PC-9 (cell line): ENCODE results near the gene UTS2R. TPM values are rescaled to one million over a fixed set of nuclear protein-coding genes. Genes with fewer than 3 reads are reported as not detected.

Experiments
- BruUV-seq: library from RNA; stranded (reverse); fragments of 400-500 nt; replicated peaks from 2 replicates; lab custom pipeline; 2021; lab: Mats Ljungman, UMichigan
- CTCF ChIA-PET: fragments of 300-600 bp; sonication (Branson Sonifier 250); formaldehyde crosslinking; loops from one replicate; lab custom pipeline; 2022; ENCODE audit warnings: antibody characterized with exemption; lab: Charles Lee
- POLR2A ChIA-PET: fragments of 300-600 bp; sonication (Branson Sonifier 250); formaldehyde crosslinking; loops from one replicate; lab custom pipeline; 2022; ENCODE audit warnings: antibody characterized with exemption; ENCODE audit not compliant: unreplicated experiment; lab: Charles Lee
- DNase-seq, 2 experiments: peaks; one replicate each; pipeline versions ENCODE4 v3.0.0 to v3.0.0-alpha.2; 2015 to 2022; ENCODE audit warnings: mixed read lengths in 1 of 2
- H2AFZ ChIP-seq: fragments of 200-600 bp; sonication (generic); 2 replicates; pipeline ENCODE4 v1.8.1; 2017; ENCODE audit warnings: antibody characterized with exemption
- H3F3A ChIP-seq: fragments of 200-600 bp; sonication (generic); 2 replicates; pipeline ENCODE4 v1.8.1; 2017; ENCODE audit warnings: antibody characterized with exemption, mild to moderate bottlenecking, low read depth; ENCODE audit not compliant: insufficient read depth
- H3K27ac ChIP-seq: fragments of 200-600 bp; sonication (generic); 2 replicates; pipeline ENCODE4 v1.6.1; 2016; ENCODE audit warnings: mixed run types
- H3K27me3 ChIP-seq: fragments of 200-600 bp; sonication (generic); 2 replicates; pipeline ENCODE4 v1.6.1; 2016; ENCODE audit warnings: low read depth, mixed run types; ENCODE audit not compliant: insufficient read depth
- H3K36me3 ChIP-seq: fragments of 200-600 bp; sonication (generic); 2 replicates; pipeline ENCODE4 v1.6.1; 2016; ENCODE audit warnings: low read depth, mixed run types
- H3K4me1 ChIP-seq: fragments of 200-600 bp; sonication (generic); replicated peaks from 2 replicates; pipeline ENCODE4 v1.6.1; 2016; ENCODE audit warnings: mixed run types; ENCODE audit not compliant: insufficient read depth
- H3K4me2 ChIP-seq: fragments of 200-600 bp; sonication (generic); 2 replicates; pipeline ENCODE4 v1.6.1; 2017; ENCODE audit warnings: mixed run types
- H3K4me3 ChIP-seq: fragments of 200-600 bp; sonication (generic); 2 replicates; pipeline ENCODE4 v1.6.1; 2016; ENCODE audit warnings: mixed run types
- H3K79me2 ChIP-seq: fragments of 200-600 bp; sonication (generic); 2 replicates; pipeline ENCODE4 v1.6.1; 2017; ENCODE audit warnings: low read depth, mixed run types
- H3K9me2 ChIP-seq: fragments of 200-600 bp; sonication (generic); 2 replicates; pipeline ENCODE4 v1.8.1; 2017; ENCODE audit warnings: mild to moderate bottlenecking; ENCODE audit not compliant: insufficient read depth
- H3K9me3 ChIP-seq: fragments of 200-600 bp; sonication (generic); 2 replicates; pipeline ENCODE4 v1.8.1; 2016; ENCODE audit warnings: low read depth; ENCODE audit not compliant: insufficient read depth
- H4K20me1 ChIP-seq: fragments of 200-600 bp; sonication (generic); 2 replicates; pipeline ENCODE4 v1.8.1; 2017; ENCODE audit not compliant: insufficient read depth
- EZH2 ChIP-seq: fragments of 200-600 bp; sonication (generic); IDR thresholded peaks from 2 replicates; pipeline ENCODE4 v1.8.0; 2017; ENCODE audit warnings: antibody characterized with exemption, low read depth
- intact Hi-C: fragments of 100-400 bp; cut with micrococcal nuclease; formaldehyde crosslinking; loops from one replicate; pipeline ENCODE4 v1.10.0; 2022; ENCODE audit not compliant: unreplicated experiment
- total RNA-seq: library from RNA; stranded (reverse); gene quantifications from 2 replicates; pipeline ENCODE4 v1.2.3, GENCODE V29; 2021
- TF ChIP-seq, protein P1 (sequence below): fragments of 200-600 bp; sonication (generic); conservative IDR thresholded peaks from 2 replicates; pipeline ENCODE4 v1.6.1; 2017; ENCODE audit warnings: mixed run types, antibody characterized with exemption, mild to moderate bottlenecking, moderate library complexity

The UTS2R gene
- total RNA-seq, 1 experiment from 2014 or later = not detected

DNA sequence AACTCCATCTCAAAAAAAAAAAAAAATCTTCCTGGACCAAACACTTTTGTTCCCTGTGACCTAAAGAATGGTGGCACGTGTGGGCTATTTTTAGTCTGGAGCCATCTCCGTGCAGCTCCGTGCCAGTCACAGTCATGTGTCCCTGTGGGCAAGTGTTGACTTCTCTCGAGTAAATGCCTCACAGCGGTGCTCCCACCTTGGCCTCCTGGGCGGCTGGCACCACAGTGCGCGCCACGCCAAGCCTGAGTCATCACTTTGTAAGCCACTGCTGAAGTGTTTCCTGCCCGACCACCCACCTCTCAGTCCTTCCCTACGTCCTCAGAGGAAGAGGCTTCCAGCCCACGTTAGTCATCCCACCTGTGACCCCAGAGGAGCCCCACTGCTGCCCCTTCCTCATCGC lies 35.7 kb downstream of the UTS2R start:
- no peaks in the 10 kb centered on the region for H3K9me3 ChIP-seq
- no peaks in the 10 kb centered on the region for H3K36me3 ChIP-seq
- H3F3A ChIP-seq = no peaks in the 10 kb centered on the region
- no peak for DNase-seq
- H3K79me2 ChIP-seq = no peaks in the 10 kb centered on the region
- BruUV-seq = no TSS peak
- ChIA-PET CTCF (no interaction called here), POLR2A (no interaction called here)
- H3K4me2 ChIP-seq = no peak overlapping the region
- no peak overlapping the region for H3K27ac ChIP-seq
- no peaks in the 10 kb centered on the region for H3K4me1 ChIP-seq
- no peak overlapping the region for H3K4me3 ChIP-seq
- H4K20me1 ChIP-seq = no peaks in the 10 kb centered on the region
- TF ChIP-seq, protein P1, sequence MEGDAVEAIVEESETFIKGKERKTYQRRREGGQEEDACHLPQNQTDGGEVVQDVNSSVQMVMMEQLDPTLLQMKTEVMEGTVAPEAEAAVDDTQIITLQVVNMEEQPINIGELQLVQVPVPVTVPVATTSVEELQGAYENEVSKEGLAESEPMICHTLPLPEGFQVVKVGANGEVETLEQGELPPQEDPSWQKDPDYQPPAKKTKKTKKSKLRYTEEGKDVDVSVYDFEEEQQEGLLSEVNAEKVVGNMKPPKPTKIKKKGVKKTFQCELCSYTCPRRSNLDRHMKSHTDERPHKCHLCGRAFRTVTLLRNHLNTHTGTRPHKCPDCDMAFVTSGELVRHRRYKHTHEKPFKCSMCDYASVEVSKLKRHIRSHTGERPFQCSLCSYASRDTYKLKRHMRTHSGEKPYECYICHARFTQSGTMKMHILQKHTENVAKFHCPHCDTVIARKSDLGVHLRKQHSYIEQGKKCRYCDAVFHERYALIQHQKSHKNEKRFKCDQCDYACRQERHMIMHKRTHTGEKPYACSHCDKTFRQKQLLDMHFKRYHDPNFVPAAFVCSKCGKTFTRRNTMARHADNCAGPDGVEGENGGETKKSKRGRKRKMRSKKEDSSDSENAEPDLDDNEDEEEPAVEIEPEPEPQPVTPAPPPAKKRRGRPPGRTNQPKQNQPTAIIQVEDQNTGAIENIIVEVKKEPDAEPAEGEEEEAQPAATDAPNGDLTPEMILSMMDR = no peak
- TF ChIP-seq EZH2 = no peak
- H2AFZ ChIP-seq = no peak overlapping the region
- H3K9me2 ChIP-seq = no peaks in the 10 kb centered on the region
- intact Hi-C loops = no loop called here
- H3K27me3 ChIP-seq = no peaks in the 10 kb centered on the region

DNA sequence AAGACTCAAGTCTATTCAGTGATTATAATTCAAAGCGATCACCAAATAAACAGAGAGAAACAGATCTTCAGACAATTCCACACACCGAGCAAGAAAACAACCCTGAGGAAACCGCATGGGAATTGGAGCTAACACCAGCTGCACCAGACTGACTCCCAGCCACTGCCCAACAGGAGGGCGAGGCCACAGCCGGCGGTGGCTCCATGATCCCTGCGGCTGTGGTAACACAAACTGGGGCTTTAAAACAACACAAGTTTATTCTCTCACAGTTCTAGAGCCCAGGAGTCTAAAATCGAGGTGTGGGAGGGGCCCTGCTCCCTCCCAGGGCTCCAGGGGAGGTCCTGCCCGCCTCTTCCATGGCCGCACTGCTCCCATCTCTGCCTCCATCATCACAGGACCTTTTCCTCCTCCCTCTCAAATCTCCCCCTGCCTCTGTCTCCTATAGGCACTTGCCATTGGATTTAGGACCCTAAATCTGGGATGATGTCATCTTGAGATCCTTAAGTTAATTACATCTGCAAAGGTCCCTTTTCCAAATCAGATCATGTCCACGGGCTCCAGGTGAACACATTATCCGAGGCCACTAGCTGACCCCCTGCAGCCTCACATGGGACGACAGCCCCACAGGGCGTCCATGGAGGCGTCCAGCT lies 36.8 kb downstream of the UTS2R start:
- intact Hi-C loops = no loop called here
- POLR2A ChIA-PET = no interaction called here
- H3K4me2 ChIP-seq = no peak overlapping the region
- H3K79me2 ChIP-seq = no peaks in the 10 kb centered on the region
- BruUV-seq = no TSS peak
- no peaks in the 10 kb centered on the region for H3K27me3 ChIP-seq
- no peak overlapping the region for H3K4me3 ChIP-seq
- no peak for DNase-seq
- no peaks in the 10 kb centered on the region for H4K20me1 ChIP-seq
- H3F3A ChIP-seq = no peaks in the 10 kb centered on the region
- H3K9me2 ChIP-seq = no peaks in the 10 kb centered on the region
- H3K27ac ChIP-seq = no peak overlapping the region
- CTCF ChIA-PET = no interaction called here
- no peaks in the 10 kb centered on the region for H3K36me3 ChIP-seq
- H3K9me3 ChIP-seq = no peaks in the 10 kb centered on the region
- H3K4me1 ChIP-seq = no peaks in the 10 kb centered on the region
- TF ChIP-seq EZH2 = no peak
- TF ChIP-seq, protein P1 = no peak
- H2AFZ ChIP-seq = no peak overlapping the region

DNA sequence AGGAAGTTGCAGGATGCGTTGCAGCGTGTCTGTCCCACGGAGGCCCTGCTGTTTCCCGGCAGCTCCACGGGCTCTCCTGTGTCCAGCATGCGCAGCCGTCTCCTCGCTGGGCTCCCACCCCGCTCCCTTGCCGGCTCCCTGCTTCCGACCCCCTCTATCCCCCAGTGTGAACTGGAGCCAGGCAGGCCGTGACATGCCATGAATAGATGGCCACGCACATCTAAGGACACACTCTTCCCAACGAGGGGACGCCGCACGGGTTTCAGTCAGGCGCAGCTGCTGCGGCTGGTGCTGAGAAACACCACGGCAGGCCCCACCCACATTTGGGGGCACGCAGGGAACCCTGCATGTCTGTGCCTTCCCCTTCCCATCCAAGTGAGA lies 37.4 kb downstream of the UTS2R start:
- H4K20me1 ChIP-seq = no peaks in the 10 kb centered on the region
- intact Hi-C loops = no loop called here
- no peak overlapping the region for H3K27ac ChIP-seq
- no peaks in the 10 kb centered on the region for H3K79me2 ChIP-seq
- no peaks in the 10 kb centered on the region for H3K4me1 ChIP-seq
- no peak overlapping the region for H2AFZ ChIP-seq
- no peak overlapping the region for H3K4me2 ChIP-seq
- TF ChIP-seq, protein P1 = no peak
- TF ChIP-seq EZH2 = no peak
- H3K36me3 ChIP-seq = no peaks in the 10 kb centered on the region
- no peak overlapping the region for H3K4me3 ChIP-seq
- ChIA-PET CTCF (no interaction called here), POLR2A (no interaction called here)
- H3K27me3 ChIP-seq = no peaks in the 10 kb centered on the region
- no peaks in the 10 kb centered on the region for H3K9me3 ChIP-seq
- BruUV-seq = no TSS peak
- DNase-seq = no peak
- no peaks in the 10 kb centered on the region for H3F3A ChIP-seq
- no peaks in the 10 kb centered on the region for H3K9me2 ChIP-seq
